ENCODE measurements around the gene IGHMBP2.

IGHMBP2 gene

DNA sequence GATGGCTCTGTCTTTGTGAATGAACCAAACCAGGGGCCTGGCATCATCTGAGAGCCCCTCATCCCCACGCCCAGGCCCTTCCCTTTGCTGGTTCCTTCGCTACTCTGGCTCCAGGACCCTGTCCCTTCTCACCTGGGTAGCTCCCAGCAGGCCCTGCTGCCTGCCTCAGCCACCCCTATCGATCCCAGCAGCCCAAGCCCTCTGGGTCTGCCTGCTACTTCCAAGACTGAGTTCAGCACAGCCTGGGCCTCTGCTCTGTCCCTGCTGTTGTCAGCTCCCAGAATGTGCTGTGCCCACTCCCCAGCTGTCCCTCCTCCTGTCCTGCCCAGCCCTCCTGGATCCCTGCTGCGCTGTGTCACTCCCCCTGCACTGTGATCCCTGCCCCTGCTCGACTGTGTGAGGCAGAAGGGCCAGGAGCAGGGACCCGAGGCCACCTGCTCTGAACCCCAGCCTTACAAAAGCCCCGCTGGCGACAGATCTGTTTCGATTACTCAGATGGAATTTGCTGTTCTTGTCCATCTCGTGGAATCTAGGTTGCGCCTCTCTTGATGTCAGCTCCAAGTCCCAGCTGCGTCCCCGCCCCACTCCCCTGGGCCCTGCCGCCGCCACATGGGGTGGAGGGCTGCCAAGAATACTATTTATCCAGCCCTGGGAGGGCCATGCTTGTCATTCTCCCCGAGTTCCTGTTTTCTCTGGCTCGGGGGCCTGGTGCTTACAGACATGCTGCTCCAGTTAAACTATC, 13.0 kb upstream of the IGHMBP2 start:
- DNase-seq = no peak

DNA sequence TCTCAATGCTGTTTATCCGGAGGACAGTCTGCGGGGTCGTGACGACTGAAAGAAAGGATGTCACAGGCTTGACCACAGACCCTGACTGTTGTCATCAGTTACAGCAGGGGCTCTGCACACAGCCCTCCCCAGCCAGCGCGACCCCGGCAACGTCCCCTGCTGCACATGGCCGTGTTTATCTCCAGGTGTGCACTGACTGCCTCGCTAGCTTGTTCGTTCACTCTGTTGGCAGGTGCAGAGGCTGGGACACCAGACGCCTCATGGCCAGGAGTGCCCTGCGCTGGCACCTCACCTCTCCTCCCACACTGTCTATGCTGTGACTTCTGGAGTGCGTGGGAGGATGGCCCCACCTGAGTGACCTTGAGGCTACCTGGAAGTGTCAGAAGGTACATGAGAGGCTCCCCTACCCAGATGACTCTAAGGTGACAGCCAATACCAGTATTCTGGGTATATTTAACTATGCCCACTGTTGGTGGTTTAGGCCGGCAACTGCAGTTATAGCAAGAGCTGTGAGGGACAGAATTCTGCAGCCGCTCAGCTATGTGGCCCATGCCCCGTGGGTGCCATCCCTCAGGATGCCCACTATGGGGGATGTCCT, 12.2 kb upstream of the IGHMBP2 start:
- no peak for DNase-seq

- no peak for DNase-seq
These were observed 11.1 kb upstream of the IGHMBP2 start for GRCh38 chr11:68892576-68892975.

GRCh38 chr11:68893282-68893681, 10.4 kb upstream of the IGHMBP2 start:
- DNase-seq = no peak

DNA sequence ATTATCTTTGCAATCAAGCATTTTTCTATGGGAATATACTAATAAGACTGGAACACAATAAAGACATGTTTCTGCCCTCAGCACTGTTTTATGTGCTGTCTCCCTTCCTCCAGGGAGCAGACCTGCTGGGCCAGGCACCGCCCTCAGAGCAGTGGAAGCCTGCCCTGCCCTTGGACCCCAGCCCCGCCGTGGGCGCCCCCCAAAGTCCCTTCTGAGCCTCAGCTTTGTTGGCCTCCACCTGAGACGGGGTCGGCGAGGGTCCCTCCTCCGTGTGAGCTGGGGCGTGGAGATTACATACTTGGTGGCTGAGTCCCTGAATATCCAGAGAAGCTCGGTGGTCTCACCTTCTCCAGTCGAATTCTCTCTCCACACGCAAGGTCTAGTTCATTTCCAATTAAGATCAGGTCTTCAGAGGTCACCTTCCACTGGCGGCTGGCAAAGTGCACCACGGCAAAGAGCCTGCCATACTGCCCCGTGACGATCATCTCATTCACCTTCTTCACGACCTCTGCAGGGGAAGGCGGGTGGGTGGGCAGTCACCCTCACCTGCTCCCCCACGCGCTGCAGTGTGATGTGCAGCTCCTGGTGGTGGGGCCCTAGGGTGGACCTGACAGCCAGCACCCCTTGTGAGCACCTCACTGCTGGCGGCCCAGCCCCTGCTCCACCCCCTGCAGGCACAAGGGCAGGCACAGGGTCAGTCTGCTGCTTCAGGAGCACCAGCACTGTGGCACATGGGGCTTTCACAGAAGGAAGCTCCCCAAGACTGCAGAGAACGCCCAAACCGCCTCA, 7.3 kb upstream of the IGHMBP2 start:
- no peak for DNase-seq

DNA sequence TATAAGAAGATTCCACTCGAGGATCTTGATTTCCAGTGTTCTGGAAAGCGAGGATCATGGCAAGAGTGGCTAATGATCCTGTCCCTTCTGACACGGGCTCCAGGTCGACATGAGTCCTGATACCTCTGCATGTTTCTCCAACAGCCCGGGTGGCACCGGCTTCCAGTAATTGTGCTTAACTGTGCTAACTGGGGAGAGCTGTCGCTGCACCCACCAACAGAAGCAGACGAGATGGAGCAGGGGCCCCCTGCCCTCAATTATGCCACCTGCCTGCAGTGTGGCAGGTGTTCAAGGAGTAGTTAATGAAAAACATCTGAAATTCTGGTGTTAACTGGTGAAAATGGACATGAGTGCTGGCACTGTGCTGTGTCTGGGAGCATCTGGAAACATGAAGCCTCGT, 6.2 kb upstream of the IGHMBP2 start:
- DNase-seq = no peak

DNA sequence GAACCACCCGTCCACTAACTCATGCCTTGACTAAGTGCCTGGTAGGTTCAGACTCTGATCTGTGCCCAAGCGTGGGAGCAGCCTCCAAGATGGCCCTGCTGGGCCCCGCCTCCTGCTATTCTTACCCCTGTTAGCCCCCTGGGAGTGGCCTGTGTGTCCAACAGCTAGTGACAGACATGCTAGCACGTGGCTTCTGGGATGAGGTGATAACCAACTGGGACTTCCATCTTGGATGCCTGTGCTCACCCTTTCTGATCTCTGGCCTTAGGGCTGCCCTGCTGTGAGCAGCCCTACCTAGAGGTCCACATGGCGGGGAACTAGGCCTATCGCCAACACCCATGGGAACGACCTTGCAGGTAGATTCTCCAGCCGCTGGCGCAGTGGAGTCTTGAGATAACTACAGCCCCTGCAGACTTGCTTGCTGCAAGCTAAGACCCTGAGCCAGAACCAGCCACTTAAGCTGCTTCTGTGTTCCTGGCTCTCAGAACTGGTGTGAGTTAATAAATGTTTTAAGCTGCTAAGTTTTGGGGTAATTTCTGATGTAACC, 2.8 kb upstream of the IGHMBP2 start:
- DNase-seq = no peak

GRCh38 chr11:68904248-68904847, 657 bp downstream of the IGHMBP2 start:
- DNase-seq = peak; percentile 54

- no peak for DNase-seq
These were observed 2.0 kb downstream of the IGHMBP2 start for GRCh38 chr11:68905421-68906360.

- no peak for DNase-seq
These were observed 4.6 kb downstream of the IGHMBP2 start for GRCh38 chr11:68908273-68908672.

DNA sequence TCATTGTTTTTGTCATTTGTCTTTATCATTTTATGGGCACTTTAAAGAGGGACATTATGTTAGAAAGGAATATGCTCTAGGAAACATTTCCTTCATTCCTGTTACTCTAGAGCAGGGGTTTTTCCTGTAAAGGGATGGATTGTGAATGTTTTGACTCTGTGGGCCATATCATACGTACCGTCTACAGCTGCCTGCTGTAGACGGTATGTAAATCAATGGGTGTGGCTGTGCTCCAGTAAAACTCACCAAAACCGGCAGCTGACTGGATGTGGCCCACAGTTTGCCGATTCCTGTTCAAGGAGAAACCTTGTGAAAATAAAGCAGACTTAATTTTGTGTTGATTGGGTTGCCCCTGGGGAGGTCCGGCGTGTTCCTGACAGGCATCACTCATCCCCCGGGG, 7.3 kb downstream of the IGHMBP2 start:
- DNase-seq = no peak

- no peak for DNase-seq
These were observed 8.0 kb downstream of the IGHMBP2 start for GRCh38 chr11:68911731-68912130.

DNA sequence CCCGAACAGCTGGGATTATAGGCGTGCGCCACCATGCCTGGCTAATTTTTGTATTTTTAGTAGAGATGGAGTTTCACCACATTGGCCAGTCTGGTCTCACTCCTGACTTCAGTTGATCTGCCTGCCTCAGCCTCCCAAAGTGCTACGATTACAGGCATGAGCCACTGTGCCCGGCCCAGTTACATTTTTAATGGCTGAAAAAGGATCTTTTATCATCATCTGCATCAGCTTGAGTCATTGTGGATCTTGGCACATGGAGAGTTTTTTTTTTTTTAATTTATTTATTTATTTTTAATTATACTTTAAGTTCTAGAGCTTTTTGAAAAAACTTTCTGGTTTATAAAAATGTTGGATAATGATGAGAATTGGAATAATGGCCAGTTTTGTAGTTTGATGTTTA, 8.6 kb downstream of the IGHMBP2 start:
- DNase-seq = no peak

DNA sequence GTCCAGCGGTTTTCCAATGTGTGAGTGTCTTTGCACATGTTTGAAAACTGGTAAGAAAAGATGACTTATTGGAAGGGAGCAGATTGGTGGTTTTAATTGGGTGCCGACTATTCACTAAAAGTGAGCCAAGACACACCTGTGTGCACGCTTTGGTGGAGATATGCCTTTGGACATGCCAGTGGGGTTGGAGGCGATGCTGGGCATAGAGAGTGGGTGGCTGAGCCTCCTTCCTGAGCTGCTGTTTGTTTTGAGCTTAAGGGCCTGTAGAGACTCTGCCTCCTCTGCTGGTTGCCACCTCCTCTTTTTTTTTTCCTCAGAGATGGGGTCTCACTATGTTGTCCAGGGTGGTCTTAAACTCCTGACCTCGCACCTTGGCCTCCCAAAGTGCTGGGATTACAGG, 9.5 kb downstream of the IGHMBP2 start:
- no peak for DNase-seq

GRCh38 chr11:68914761-68915160, 11.1 kb downstream of the IGHMBP2 start:
- DNase-seq = no peak

- DNase-seq = no peak
These were observed 12.7 kb downstream of the IGHMBP2 start for GRCh38 chr11:68916439-68916838.

DNA sequence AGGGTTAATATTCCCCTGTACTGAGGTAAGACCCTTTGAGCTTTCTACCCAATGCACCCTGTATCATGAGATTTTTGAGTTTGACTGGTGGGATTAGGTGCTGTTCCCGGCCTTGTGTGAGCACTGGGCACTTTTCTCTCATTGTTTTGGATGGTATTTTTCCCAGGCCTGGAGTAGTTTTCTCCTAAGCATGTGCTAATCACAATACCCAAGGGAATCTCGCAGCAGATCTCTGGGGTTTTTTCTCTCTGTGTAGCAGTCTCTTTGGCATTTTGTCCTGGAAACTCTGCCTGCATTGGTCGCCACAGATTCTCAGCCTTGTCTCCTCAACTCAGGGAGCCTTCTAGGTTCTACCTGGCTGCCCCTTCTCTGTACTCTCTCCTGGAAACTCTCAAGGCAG, 19.9 kb downstream of the IGHMBP2 start:
- no peak for DNase-seq

DNA sequence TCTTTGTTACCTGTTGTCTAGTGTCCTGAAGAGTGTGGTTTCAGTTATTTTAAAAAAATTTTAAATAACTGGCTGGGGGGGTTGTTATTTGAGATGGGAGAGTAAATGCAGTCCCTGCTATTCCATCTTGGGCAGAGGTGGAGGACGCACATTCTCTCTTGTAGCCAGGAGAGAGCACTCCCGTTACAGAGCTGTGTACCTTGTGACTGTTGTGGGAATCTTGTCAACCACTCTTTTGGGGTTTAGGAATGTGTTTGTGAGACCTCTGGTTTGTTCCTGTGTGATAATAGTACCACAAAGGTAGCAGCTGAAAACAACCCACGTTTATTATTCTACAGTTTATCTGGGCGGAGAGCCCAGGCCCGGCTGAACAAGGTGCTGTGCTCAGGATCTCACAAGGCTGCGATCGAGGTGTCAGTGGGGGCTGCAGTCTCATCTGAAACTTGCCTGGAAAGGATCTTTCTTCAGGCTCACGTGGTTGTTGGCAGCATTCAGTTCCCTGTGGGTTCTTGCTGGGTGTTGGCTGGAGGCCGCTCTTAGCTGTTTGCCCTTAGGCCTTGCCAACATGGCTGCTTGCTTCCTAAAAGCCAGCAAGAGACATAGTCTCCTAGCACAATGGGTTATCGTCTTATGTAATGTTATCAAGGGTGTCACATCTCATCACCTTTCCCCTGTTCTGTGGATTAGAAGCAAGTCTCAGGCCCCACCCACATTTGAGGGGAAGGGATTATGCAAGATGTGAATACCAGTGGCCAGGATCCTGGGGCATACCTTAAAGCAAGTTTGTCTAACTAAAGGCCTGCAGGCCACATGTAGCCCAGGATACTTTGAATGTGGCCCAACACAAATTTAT, 20.6 kb downstream of the IGHMBP2 start:
- DNase-seq = no peak

DNA sequence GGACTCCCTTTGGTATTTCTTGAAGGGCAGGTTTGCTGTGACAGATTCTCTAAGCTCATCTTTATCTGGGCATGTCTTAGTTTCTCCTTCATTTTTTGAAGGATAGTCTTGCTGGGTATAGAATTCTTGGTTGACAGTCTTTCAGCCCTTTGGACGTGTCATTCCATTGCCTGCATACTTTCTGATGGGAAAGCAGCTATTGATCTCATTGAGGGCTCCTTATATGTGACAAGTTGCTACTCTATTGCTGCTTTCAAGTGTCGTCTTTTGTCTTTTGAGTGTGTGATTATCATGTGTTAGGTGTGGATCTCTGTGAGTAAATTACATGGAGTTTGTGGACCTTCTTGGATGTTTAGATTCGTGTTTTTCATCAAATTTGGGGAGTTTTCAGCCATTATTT, 21.9 kb downstream of the IGHMBP2 start:
- DNase-seq = no peak

- DNase-seq = no peak
These were observed 23.8 kb downstream of the IGHMBP2 start for GRCh38 chr11:68927280-68928135.

All from stimulated activated CD8-positive, alpha-beta memory T cell treated with anti-CD3 and anti-CD28 coated beads, Interleukin-4, amount 100 ng/mL, for 48 hours (primary cell).